Tibial nerve (tissue), 4 donors: ENCODE data around the gene GOLGA6L10. TPM values are rescaled to one million over a fixed set of nuclear protein-coding genes. Genes with fewer than 3 reads are reported as not detected.

Source experiments
- DNase-seq, 2 donors: peaks; one replicate each; pipeline ENCODE4 v3.0.0-alpha.2; 2019; ENCODE audit warnings: low spot score in 2 of 2
- H3K27ac ChIP-seq, 4 donors: fragments of 200-600 bp; sonication (generic) in 3 of 4; one replicate each; pipeline ENCODE4 v1.5.1; 2017 to 2019; ENCODE audit warnings: mild to moderate bottlenecking in 1 of 4
- H3K27me3 ChIP-seq, 2 donors: fragments of 200-600 bp; sonication (generic) in 1 of 2; one replicate each; pipeline versions ENCODE4 v1.5.1 to v1.6.0; 2017 to 2019
- H3K36me3 ChIP-seq, 3 donors: fragments of 200-600 bp; sonication (generic); one replicate each; pipeline ENCODE4 v1.5.1; 2018 to 2019
- H3K4me1 ChIP-seq, 4 donors: fragments of 200-600 bp; sonication (generic) in 3 of 4; one replicate each; pipeline ENCODE4 v1.5.1; 2017 to 2019
- H3K4me3 ChIP-seq, 4 donors: fragments of 200-600 bp; sonication (generic) in 3 of 4; one replicate each; pipeline ENCODE4 v1.5.1; 2017 to 2019; ENCODE audit warnings: mild to moderate bottlenecking in 1 of 4, moderate library complexity in 1 of 4
- H3K9me3 ChIP-seq, 4 donors: fragments of 200-600 bp; sonication (generic) in 3 of 4; one replicate each; pipeline ENCODE4 v1.5.1; 2017 to 2019
- CTCF ChIP-seq, 5 experiments: fragments of 200-600 bp in 3 of 5; fragments of 450-650 bp in 2 of 5; sonication (generic) in 3 of 5; IDR thresholded peaks; one replicate each; pipeline ENCODE4 v1.5.1; 2016 to 2019; ENCODE audit warnings: antibody characterized with exemption in 5 of 5, mild to moderate bottlenecking in 3 of 5, moderate library complexity in 2 of 5
- EP300 ChIP-seq, 2 donors: sonication (generic); formaldehyde crosslinking; IDR thresholded peaks; one replicate each; pipeline ENCODE4 v1.6.1; 2017; ENCODE audit warnings: antibody characterized with exemption in 2 of 2, mild to moderate bottlenecking in 1 of 2
- POLR2A ChIP-seq, 2 donors: fragments of 450-650 bp; IDR thresholded peaks; one replicate each; pipeline ENCODE4 v1.6.1; 2017; ENCODE audit warnings: antibody characterized with exemption in 2 of 2, mild to moderate bottlenecking in 2 of 2, moderate library complexity in 2 of 2
- WGBS, 2 donors: methylation state at CpG; one replicate each; pipeline ENCODE4 v1.1.5; 2018; 5-methylcytosine and 5-hydroxymethylcytosine counted together
- total RNA-seq, 4 donors: library from RNA; depleted of rRNA; stranded (reverse); fragments of >200 nt; gene quantifications; one replicate each; pipeline ENCODE4 v1.1.0, GENCODE V29; 2016

Gene GOLGA6L10
- total RNA-seq, 4 donors from 2014 or later = 0.20 to 0.66 (median 0.36) TPM

GRCh38 chr15:82298520-82298919, 50.8 kb downstream of the GOLGA6L10 start:
- H3K4me3 ChIP-seq = no peak overlapping the region
- H3K36me3 ChIP-seq = no peaks in the 10 kb centered on the region
- peaks cover 0 to 9% of the 10 kb centered on the region in 2 donors for H3K27me3 ChIP-seq
- no peak for DNase-seq
- WGBS, 2 donors = 22 to 28% methylated on average over 13 to 24 of the region's 44 CpGs
- no peaks in the 10 kb centered on the region for H3K4me1 ChIP-seq
- H3K9me3 ChIP-seq = no peaks in the 10 kb centered on the region
- H3K27ac ChIP-seq = no peak overlapping the region
- TF ChIP-seq POLR2A (IDR thresholded peaks at IDR 0.05) (no peak), EP300 (IDR thresholded peaks at IDR 0.05) (no peak), CTCF (IDR thresholded peaks at IDR 0.05) (no peak)

GRCh38 chr15:82298032-82298431, 51.2 kb downstream of the GOLGA6L10 start:
- Histone ChIP-seq H3K4me3 (no peak overlapping the region), H3K27ac (no peak overlapping the region), H3K36me3 (no peaks in the 10 kb centered on the region), H3K27me3 (peaks cover 0 to 9% of the 10 kb centered on the region in 2 donors), H3K4me1 (no peaks in the 10 kb centered on the region), H3K9me3 (no peaks in the 10 kb centered on the region)
- DNase-seq = no peak
- 90 to 91% methylated on average over 13 of the region's 13 CpGs for WGBS, 2 donors
- TF ChIP-seq POLR2A (IDR thresholded peaks at IDR 0.05) = no peak
- no peak for TF ChIP-seq CTCF (IDR thresholded peaks at IDR 0.05)
- no peak for TF ChIP-seq EP300 (IDR thresholded peaks at IDR 0.05)

GRCh38 chr15:82297546-82297945, 51.7 kb downstream of the GOLGA6L10 start:
- WGBS, 2 donors = 91% methylated on average over 5 of the region's 5 CpGs
- Histone ChIP-seq H3K36me3 (no peaks in the 10 kb centered on the region), H3K27ac (no peak overlapping the region), H3K4me1 (no peaks in the 10 kb centered on the region), H3K27me3 (peaks cover 0 to 9% of the 10 kb centered on the region in 2 donors), H3K9me3 (no peaks in the 10 kb centered on the region), H3K4me3 (no peak overlapping the region)
- TF ChIP-seq POLR2A (IDR thresholded peaks at IDR 0.05) = no peak
- no peak for DNase-seq

- no peak overlapping the region for H3K27ac ChIP-seq
- no peak for DNase-seq
- TF ChIP-seq CTCF (IDR thresholded peaks at IDR 0.05) (no peak), EP300 (IDR thresholded peaks at IDR 0.05) (no peak), POLR2A (IDR thresholded peaks at IDR 0.05) (no peak)
- peaks cover 0 to 9% of the 10 kb centered on the region in 2 donors for H3K27me3 ChIP-seq
- WGBS, 2 donors = 44 to 51% methylated on average over 11 of the region's 11 CpGs
- H3K36me3 ChIP-seq = no peaks in the 10 kb centered on the region
- H3K4me3 ChIP-seq = no peak overlapping the region
- no peaks in the 10 kb centered on the region for H3K9me3 ChIP-seq
- H3K4me1 ChIP-seq = no peaks in the 10 kb centered on the region
These were observed 55.1 kb downstream of the GOLGA6L10 start for GRCh38 chr15:82294061-82294690.

- Histone ChIP-seq H3K36me3 (no peaks in the 10 kb centered on the region), H3K27me3 (no peaks in the 10 kb centered on the region), H3K9me3 (no peaks in the 10 kb centered on the region), H3K27ac (no peak overlapping the region), H3K4me3 (no peak overlapping the region), H3K4me1 (no peaks in the 10 kb centered on the region)
- no peak for DNase-seq
- WGBS, 2 donors = 84 to 85% methylated on average over 5 of the region's 5 CpGs
- no peak for TF ChIP-seq CTCF (IDR thresholded peaks at IDR 0.05)
- no peak for TF ChIP-seq EP300 (IDR thresholded peaks at IDR 0.05)
- no peak for TF ChIP-seq POLR2A (IDR thresholded peaks at IDR 0.05)
These were observed 57.0 kb downstream of the GOLGA6L10 start for GRCh38 chr15:82292271-82292670.

Other genes with a start within 250 kb of the GOLGA6L10 start
- 10 to 100 TPM in 2 of 4 donors, 1 to 10 TPM in 2; 5.3 to 18.1 (median 12.5) TPM for gene EFL1, start 86.7 kb downstream of the GOLGA6L10 start, total RNA-seq
- gene SAXO2, start 86.7 kb downstream of the GOLGA6L10 start, total RNA-seq = 1 to 10 TPM in 2 of 4 donors, under 1 TPM in 1, not detected in 1; 0.78 to 2.6 (median 1.5) TPM
- 1 to 10 TPM; 2.1 to 3.3 (median 2.9) TPM for gene GOLGA6L9, start 80.3 kb upstream of the GOLGA6L10 start, total RNA-seq
- 1,000 to 10,000 TPM; 1,019 to 1,820 (median 1,439) TPM for gene RPS17, start 191.0 kb upstream of the GOLGA6L10 start, total RNA-seq